Neutrophil (primary cell): ENCODE measurements around the gene SLC1A7.

Experiments
- H3K27ac ChIP-seq: fragments of 200-600 bp; sonication (generic); 2 replicates; pipeline ENCODE4 v1.5.1; 2016; ENCODE audit warnings: mild to moderate bottlenecking, moderate library complexity
- H3K27me3 ChIP-seq: fragments of 200-600 bp; sonication (generic); 2 replicates; pipeline ENCODE4 v1.6.0; 2016; ENCODE audit warnings: mild to moderate bottlenecking
- H3K36me3 ChIP-seq: fragments of 200-600 bp; sonication (generic); 2 replicates; pipeline ENCODE4 v1.5.1; 2017
- H3K4me1 ChIP-seq, 2 experiments: fragments of 200-600 bp in 1 of 2; sonication (generic) in 1 of 2; 1 replicate in 1 of 2; 2 replicates in 1 of 2; pipeline versions ENCODE4 v1.5.1 to v1.6.1; 2013 to 2016; ENCODE audit warnings: low read depth in 1 of 2, low read length in 1 of 2, mild to moderate bottlenecking in 1 of 2, moderate library complexity in 1 of 2; ENCODE audit not compliant: control insufficient read depth in 1 of 2, insufficient read depth in 1 of 2
- H3K4me3 ChIP-seq, 2 experiments: fragments of 200-600 bp in 1 of 2; sonication (generic) in 1 of 2; 1 replicate in 1 of 2; 2 replicates in 1 of 2; pipeline ENCODE4 v1.5.1; 2013 to 2016; ENCODE audit warnings: low read depth in 1 of 2, low read length in 1 of 2, mild to moderate bottlenecking in 1 of 2, moderate library complexity in 1 of 2
- H3K9me3 ChIP-seq: fragments of 200-600 bp; sonication (generic); 2 replicates; pipeline ENCODE4 v1.5.1; 2016
- TF ChIP-seq, protein P1 (sequence below): fragments of 200-600 bp; sonication (generic); IDR thresholded peaks from 2 replicates; pipeline ENCODE4 v1.5.1; 2016; ENCODE audit warnings: antibody characterized with exemption

Gene SLC1A7

DNA sequence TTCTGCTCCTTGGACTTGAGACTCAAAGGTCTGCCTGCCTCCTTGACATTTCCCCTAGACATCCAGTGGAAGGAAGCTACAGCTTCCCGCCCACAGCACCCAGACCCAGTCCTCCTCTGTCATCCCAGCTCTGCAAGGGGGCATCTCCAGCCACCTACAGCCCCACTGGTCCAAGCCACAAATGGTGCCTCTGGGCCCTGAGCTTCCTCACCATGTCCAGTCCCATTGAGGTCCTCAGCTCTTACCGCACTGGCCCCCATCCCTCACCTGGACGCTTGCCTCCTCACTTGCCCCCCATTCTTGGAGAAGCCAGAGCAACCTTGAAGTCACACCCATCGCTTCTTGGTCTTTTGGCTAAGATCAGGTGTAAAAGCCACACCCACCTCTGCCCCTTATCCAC lies 67.2 kb downstream of the SLC1A7 start:
- no peak overlapping the region for H3K4me3 ChIP-seq
- H3K27me3 ChIP-seq, result no peaks in the 10 kb centered on the region
- H3K36me3 ChIP-seq, result no peaks in the 10 kb centered on the region
- TF ChIP-seq, protein P1, sequence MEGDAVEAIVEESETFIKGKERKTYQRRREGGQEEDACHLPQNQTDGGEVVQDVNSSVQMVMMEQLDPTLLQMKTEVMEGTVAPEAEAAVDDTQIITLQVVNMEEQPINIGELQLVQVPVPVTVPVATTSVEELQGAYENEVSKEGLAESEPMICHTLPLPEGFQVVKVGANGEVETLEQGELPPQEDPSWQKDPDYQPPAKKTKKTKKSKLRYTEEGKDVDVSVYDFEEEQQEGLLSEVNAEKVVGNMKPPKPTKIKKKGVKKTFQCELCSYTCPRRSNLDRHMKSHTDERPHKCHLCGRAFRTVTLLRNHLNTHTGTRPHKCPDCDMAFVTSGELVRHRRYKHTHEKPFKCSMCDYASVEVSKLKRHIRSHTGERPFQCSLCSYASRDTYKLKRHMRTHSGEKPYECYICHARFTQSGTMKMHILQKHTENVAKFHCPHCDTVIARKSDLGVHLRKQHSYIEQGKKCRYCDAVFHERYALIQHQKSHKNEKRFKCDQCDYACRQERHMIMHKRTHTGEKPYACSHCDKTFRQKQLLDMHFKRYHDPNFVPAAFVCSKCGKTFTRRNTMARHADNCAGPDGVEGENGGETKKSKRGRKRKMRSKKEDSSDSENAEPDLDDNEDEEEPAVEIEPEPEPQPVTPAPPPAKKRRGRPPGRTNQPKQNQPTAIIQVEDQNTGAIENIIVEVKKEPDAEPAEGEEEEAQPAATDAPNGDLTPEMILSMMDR, result no peak
- H3K27ac ChIP-seq, result no peak overlapping the region
- H3K9me3 ChIP-seq, result no peaks in the 10 kb centered on the region
- H3K4me1 ChIP-seq, result no peaks in the 10 kb centered on the region

DNA sequence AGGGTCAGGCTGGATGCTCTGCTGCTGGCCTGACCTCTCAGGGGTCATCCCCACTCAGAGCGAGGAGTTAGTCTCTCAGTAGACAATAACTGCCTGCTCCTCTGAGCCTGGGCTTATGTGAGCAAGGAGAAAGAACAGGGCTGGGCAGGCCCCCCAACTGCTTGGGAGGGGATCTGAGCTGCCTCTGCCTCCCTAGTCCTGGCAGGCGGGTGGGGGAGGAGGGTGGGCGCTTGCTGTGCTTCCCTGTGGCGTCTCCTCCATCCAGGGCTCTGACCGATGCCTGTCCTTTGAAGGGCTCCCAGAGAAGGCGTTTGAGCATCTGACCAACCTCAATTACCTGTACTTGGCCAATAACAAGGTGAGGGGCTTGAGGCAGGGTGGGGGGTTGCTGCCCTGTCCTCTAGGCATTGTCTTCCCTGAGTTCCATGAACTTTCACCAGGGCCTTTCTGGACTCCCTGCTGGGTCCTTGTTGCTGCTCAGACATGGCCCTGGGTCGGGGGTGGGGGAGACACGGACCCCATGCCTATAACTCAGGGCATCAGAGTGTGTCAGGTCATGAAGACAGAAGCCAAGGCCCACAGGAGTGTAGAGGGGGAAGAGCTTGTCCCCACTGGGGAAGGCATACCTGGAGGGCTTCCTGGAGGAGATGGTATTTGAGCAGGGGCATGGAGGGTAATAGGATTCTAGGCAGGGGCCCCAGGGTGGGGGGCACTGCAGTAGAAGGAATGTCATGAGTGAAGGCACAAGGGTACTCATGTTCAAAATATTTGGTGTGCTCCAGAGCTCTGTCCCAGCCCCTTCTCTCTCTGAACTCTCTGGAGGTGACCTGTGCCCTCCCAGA lies 67.9 kb downstream of the SLC1A7 start:
- Histone ChIP-seq H3K36me3 (no peaks in the 10 kb centered on the region), H3K4me1 (no peaks in the 10 kb centered on the region), H3K27me3 (no peaks in the 10 kb centered on the region), H3K4me3 (no peak overlapping the region), H3K27ac (no peak overlapping the region), H3K9me3 (no peaks in the 10 kb centered on the region)
- TF ChIP-seq, protein P1, result no peak

DNA sequence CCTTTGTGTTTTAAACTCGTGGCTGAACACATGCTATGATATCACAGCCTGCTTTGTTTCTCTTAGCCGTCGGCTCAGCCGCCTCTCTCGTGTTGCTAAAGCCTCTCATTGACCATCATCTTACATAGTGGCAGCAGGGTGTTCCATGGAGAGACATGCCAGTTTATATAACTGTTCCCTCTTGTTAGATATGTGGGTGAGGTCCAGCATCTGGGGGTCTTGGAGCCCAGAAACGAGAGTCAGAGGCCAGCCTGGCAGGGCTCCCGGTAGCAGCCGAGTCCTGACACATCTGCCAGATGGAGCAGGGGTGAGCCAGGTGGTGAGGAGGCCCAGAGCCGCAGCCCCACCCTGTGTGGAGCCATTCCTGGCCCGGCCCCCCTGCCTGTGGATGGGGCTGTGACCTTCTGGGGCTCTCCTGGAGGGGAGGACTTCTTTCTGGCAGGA lies 68.5 kb downstream of the SLC1A7 start:
- H3K27me3 ChIP-seq, result no peaks in the 10 kb centered on the region
- no peaks in the 10 kb centered on the region for H3K36me3 ChIP-seq
- TF ChIP-seq, protein P1, result no peak
- H3K27ac ChIP-seq, result no peak overlapping the region
- no peaks in the 10 kb centered on the region for H3K4me1 ChIP-seq
- no peaks in the 10 kb centered on the region for H3K9me3 ChIP-seq
- H3K4me3 ChIP-seq, result no peak overlapping the region

DNA sequence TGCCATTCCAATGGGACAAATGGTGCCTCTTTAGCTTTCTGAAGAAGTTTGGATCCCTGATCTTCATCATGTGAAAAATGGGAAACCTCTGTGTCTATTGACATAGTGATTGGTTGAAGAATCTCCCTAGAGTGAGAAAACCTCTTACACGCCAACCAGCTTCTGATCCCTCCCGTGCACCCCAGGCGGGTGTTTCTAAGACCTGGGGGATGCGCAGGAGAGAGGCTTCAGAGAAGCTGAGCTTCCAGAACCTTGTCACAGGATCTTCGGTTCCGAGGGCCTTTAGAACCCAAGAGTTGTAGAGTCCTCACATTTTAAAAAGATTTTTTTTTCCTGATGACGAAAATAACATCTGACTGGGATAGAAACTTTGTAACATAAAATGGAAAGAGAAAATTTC lies 69.2 kb downstream of the SLC1A7 start:
- Histone ChIP-seq H3K36me3 (no peaks in the 10 kb centered on the region), H3K27me3 (no peaks in the 10 kb centered on the region), H3K27ac (no peak overlapping the region), H3K4me3 (no peak overlapping the region), H3K4me1 (no peaks in the 10 kb centered on the region), H3K9me3 (no peaks in the 10 kb centered on the region)
- TF ChIP-seq, protein P1, result no peak

DNA sequence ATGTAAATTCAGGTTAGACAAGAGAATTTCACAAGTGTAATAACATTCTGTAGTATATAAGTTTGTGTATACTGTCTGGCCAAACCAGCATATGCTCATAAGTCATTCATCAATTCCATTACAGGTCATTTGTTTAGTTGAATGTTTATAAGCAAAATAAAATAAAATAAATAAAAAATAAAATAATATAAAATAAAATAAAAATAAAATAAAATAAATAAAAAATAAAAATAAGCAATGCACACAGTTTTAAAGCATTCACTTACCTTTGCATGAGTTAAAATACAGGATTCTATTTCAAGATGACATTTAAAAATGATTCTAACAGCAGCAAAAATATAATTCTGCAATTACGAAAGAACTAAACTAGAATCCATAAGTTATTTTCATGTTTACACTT lies 70.5 kb downstream of the SLC1A7 start:
- H3K36me3 ChIP-seq, result no peaks in the 10 kb centered on the region
- H3K27me3 ChIP-seq, result no peaks in the 10 kb centered on the region
- H3K4me1 ChIP-seq, result no peaks in the 10 kb centered on the region
- TF ChIP-seq, protein P1, result no peak
- no peaks in the 10 kb centered on the region for H3K9me3 ChIP-seq
- H3K27ac ChIP-seq, result no peak overlapping the region
- no peak overlapping the region for H3K4me3 ChIP-seq
